K562 (cell line): Measurements from ENCODE around the gene FTL. TPM values are rescaled to one million over a fixed set of nuclear protein-coding genes. Genes with fewer than 3 reads are reported as not detected.

Source experiments
- ARID4B ChIP-seq: sonication (generic); formaldehyde crosslinking; IDR thresholded peaks from 2 replicates; pipeline ENCODE4 v1.8.0; 2022; ENCODE audit warnings: mild to moderate bottlenecking, missing genetic modification reagents
- ASH1L ChIP-seq: fragments of 450-650 bp; IDR thresholded peaks from 2 replicates; pipeline ENCODE4 v1.6.1; 2018; ENCODE audit warnings: borderline replicate concordance, mild to moderate bottlenecking, low read depth; ENCODE audit not compliant: partially characterized antibody
- GATAD2B ChIP-seq: fragments of 450-650 bp; IDR thresholded peaks from 2 replicates; pipeline ENCODE4 v1.6.1; 2017; ENCODE audit warnings: mild to moderate bottlenecking, borderline replicate concordance
- GTF2B ChIP-seq: IDR thresholded peaks from 2 replicates; pipeline ENCODE4 v1.6.1; 2011; ENCODE audit not compliant: insufficient read length; ENCODE audit errors: extremely low read depth
- GTF2E2 ChIP-seq: fragments of 200-800 bp; sonication (Bioruptor generic); IDR thresholded peaks from 2 replicates; pipeline ENCODE4 v1.6.1; 2016; ENCODE audit warnings: missing genetic modification characterization, missing compliant biosample characterization
- KHSRP ChIP-seq: fragments of 450-650 bp; IDR thresholded peaks from 2 replicates; pipeline ENCODE4 v1.6.1; 2017
- MED1 ChIP-seq: sonication (generic); formaldehyde crosslinking; IDR thresholded peaks from 2 replicates; pipeline ENCODE4 v1.8.1; 2023; ENCODE audit warnings: missing genetic modification reagents, borderline replicate concordance
- MITF ChIP-seq: IDR thresholded peaks from 2 replicates; pipeline ENCODE4 v1.6.1; 2014; ENCODE audit warnings: antibody characterized with exemption
- PREB ChIP-seq: sonication (generic); formaldehyde crosslinking; IDR thresholded peaks from 2 replicates; pipeline ENCODE4 v1.8.1; 2023; ENCODE audit warnings: mild to moderate bottlenecking, missing genetic modification reagents
- PTTG1 ChIP-seq: fragments of 450-650 bp; IDR thresholded peaks from 2 replicates; pipeline ENCODE4 v1.6.1; 2016; ENCODE audit warnings: low read depth, mild to moderate bottlenecking, missing genetic modification characterization, missing compliant biosample characterization
- RBM14 ChIP-seq: fragments of 200-400 bp; formaldehyde crosslinking; IDR thresholded peaks from 2 replicates; pipeline ENCODE4 v1.6.1; 2018; ENCODE audit warnings: low read depth, mild to moderate bottlenecking, low read length, moderate library complexity, borderline replicate concordance; ENCODE audit not compliant: insufficient read depth
- RNF219 ChIP-seq: fragments of 250-450 bp; sonication (Bioruptor Pico); IDR thresholded peaks from 2 replicates; pipeline ENCODE4 v1.5.0; 2022; ENCODE audit warnings: mild to moderate bottlenecking
- YBX1 ChIP-seq: fragments of 450-650 bp; IDR thresholded peaks from 2 replicates; pipeline ENCODE4 v1.7.1; 2016; ENCODE audit warnings: mild to moderate bottlenecking
- ZHX1 ChIP-seq: fragments of 150-350 bp; conservative IDR thresholded peaks from 2 replicates; pipeline ENCODE4 v1.6.1; 2014; ENCODE audit warnings: low read length
- ZNF778 ChIP-seq: fragments of 450-650 bp; formaldehyde crosslinking; IDR thresholded peaks from 2 replicates; pipeline ENCODE4 v1.4.0; 2020; ENCODE audit warnings: mild to moderate bottlenecking, moderate library complexity
- polyA plus RNA-seq, 8 experiments: library from polyadenylated mRNA; depleted of rRNA in 4 of 8; stranded (reverse) in 5 of 8; unstranded in 3 of 8; fragments of >200 nt; fragmentation: Nextera tagmentation in 2 of 8; fragmentation: Illumina TruSeq in 1 of 8; extraction: Ambion mirVana in 2 of 8; extraction: Trizol in 1 of 8; gene quantifications; 2 replicates each; pipeline versions ENCODE4 v1.2.1 to v1.2.3, GENCODE V29; 2011 to 2014; ENCODE audit warnings: inconsistent platforms in 1 of 8, missing spikeins in 1 of 8
- total RNA-seq, 7 experiments: library from RNA; depleted of rRNA in 6 of 7; stranded (reverse); fragments of >200 nt in 6 of 7; fragmentation: Illumina TruSeq in 2 of 7; extraction: Trizol in 2 of 7; gene quantifications; 2 replicates each; pipeline versions ENCODE4 v1.2.1 to v1.2.3, GENCODE V29; 2011 to 2021; ENCODE audit warnings: low replicate concordance in 1 of 7

The FTL gene
- total and polyA plus RNA-seq, 9 of the 15 experiments (the other 6 are each of a cell fraction or from before 2014, with no cell fraction given), result 1,231 to 27,415 (median 3,965) TPM

- TF ChIP-seq MITF (no peak), ZHX1 (no peak), ARID4B (CRISPR knock-in tag) (no peak), MED1 (no peak), PTTG1 (tag) (no peak), YBX1 (no peak), KHSRP (no peak), RBM14 (no peak), ASH1L (no peak), RNF219 (CRISPR knock-in tag) (no peak), GTF2B (no peak), ZNF778 (CRISPR knock-in tag) (no peak), PREB (no peak), GATAD2B (no peak), GTF2E2 (no peak)
Measured at GRCh38 chr19:48970923-48971395, 5.8 kb downstream of the FTL start (continued).
